ES-I3 (cell line): Measurements from ENCODE around the gene WDR54.
"Not testable (repeated sequence)": the region's sequence is repeated elsewhere in the genome, so short reads cannot be mapped to it uniquely, and the experiment has no call there.

Experiments
- H3K36me3 ChIP-seq: 2 replicates; pipeline ENCODE4 v1.6.1; 2013; ENCODE audit warnings: mild to moderate bottlenecking, low read length, control low read depth, moderate library complexity; ENCODE audit not compliant: insufficient read depth
- H3K4me1 ChIP-seq: 2 replicates; pipeline ENCODE4 v1.6.1; 2013; ENCODE audit warnings: mild to moderate bottlenecking, control low read depth, low read length; ENCODE audit not compliant: insufficient read depth
- H3K9ac ChIP-seq: 2 replicates; pipeline ENCODE4 v1.6.1; 2013; ENCODE audit warnings: low read depth, mild to moderate bottlenecking, low read length, moderate library complexity
- H3K9me3 ChIP-seq: 2 replicates; pipeline ENCODE4 v1.6.1; 2013; ENCODE audit warnings: mild to moderate bottlenecking, low read length, moderate library complexity; ENCODE audit not compliant: control insufficient read depth, insufficient read depth

The WDR54 gene

DNA sequence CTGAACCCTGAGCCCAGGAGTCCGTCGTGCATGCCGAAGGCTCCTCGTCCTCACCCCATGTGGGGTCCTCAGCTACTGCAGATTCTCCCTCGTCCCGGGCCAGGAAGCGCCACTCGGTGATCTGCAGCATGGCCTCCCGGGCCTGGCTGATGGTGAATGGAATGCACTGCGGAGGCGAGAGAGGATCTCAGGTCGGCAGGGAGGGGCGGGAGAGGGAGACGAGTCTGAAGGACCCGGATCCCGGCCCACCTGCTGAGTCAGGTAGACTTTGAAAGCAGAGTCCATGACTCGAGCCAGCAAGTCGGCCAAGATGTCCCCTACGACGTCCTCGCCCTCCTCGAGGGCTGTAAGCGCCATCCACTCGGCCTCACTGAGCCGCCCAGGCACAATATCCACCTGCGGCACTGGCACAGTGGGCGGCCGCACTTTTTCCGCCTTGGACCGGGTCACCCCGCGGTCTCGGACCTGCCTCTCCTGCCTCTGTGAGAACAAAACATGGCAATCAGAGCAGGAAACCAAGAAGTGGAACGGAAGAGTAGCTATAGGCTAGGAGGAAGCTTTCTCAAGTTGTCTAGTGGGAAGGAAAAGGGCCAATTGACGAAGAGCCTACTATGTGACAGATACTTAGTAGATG, 5.7 kb upstream of the WDR54 start:
- Histone ChIP-seq H3K36me3 (no peaks in the 10 kb centered on the region), H3K4me1 (peaks cover 4% of the 10 kb centered on the region; the same call in 1 of the 2 replicates), H3K9ac (peak overlapping the region; percentile 58; the same call in 1 of the 2 replicates), H3K9me3 (no peaks in the 10 kb centered on the region)

DNA sequence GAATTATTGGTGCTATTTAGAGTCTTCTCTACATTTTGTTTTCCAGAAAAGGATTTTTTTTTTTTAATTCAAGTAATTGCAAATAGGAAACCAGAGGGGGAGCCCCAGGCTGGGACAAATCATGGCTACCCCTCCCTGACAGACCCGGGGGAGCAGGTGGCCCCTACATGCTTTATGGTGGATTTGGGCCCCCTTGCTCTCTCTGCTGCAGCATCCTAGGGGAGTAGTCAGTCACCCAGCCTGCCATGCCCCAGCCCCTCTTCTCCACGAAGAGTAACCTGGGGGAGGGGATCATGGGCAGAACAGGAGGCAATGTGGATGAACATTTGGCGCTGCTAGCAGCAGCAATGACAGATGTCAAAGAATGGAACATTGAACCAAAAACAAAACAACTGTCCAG, 4.8 kb upstream of the WDR54 start:
- Histone ChIP-seq H3K4me1 (peaks cover 4% of the 10 kb centered on the region; the same call in 1 of the 2 replicates), H3K9ac (no peak overlapping the region), H3K36me3 (no peaks in the 10 kb centered on the region), H3K9me3 (no peaks in the 10 kb centered on the region)

DNA sequence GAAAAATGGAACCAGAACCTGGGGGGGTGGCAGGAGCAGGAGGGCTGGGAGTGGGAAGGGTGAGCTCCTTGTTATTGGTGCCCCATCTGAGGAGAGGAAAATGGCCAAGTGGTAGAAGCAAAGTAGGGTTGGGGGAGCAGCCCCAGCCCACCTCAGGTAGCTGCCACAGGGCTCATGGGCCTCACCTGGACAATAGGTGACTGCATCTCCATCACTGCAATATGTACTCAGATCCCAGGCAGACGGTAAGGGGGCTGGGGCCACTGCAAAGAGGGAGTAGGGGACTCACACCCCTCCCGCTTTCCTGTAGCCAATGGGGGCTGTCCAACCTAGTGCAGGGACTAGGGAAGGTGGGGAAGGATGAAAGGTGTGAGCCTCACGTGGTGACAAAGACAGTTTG, 4.3 kb upstream of the WDR54 start:
- H3K4me1 ChIP-seq, result peaks cover 4% of the 10 kb centered on the region; the same call in 1 of the 2 replicates
- H3K9me3 ChIP-seq, result no peaks in the 10 kb centered on the region
- H3K36me3 ChIP-seq, result no peaks in the 10 kb centered on the region
- no peak overlapping the region for H3K9ac ChIP-seq

DNA sequence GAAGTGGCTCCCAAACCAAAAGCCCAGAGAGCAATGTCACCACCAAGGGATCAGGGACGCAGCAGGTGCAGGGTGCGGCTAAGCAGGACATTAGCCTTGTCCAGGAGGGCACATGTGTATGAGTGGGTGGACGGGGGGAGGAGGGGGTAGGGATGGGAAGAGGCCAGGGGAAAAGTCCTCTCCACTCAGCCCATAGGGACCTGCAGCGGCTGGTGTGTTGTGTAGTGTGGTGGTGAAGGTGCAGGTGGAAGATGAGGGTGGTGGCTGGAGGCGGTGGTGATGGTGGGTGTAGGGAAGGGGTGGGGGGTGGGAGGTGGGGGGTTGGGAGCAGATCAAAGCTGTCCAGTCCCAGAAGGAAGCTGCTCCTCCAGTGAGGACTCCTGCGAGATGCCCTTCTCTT, 3.8 kb upstream of the WDR54 start:
- H3K36me3 ChIP-seq, result no peaks in the 10 kb centered on the region
- H3K9me3 ChIP-seq, result no peaks in the 10 kb centered on the region
- H3K4me1 ChIP-seq, result peaks cover 4% of the 10 kb centered on the region; the same call in 1 of the 2 replicates
- no peak overlapping the region for H3K9ac ChIP-seq

DNA sequence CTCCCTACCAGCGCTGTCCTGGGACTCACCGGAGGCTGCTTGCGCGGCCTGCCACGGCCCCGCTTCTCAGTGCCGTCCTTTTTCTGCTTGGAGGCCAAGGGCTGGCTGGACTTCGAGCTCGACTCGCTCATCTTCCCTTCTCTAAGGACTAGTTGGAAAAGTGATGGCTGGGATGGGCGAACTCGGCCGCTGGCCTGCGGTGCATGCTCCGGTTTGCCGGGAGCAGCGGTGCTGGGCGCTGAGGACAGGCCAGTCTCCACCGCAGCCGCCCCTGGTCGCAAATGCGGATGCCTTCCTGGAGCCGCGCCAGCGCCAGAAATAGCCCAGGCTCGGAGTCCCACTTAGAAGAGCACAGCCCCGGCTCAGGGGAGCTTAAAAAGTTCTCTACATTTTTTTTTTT, 3.2 kb upstream of the WDR54 start:
- Histone ChIP-seq H3K9ac (no peak overlapping the region), H3K36me3 (no peaks in the 10 kb centered on the region), H3K4me1 (peaks cover 4% of the 10 kb centered on the region; the same call in 1 of the 2 replicates), H3K9me3 (no peaks in the 10 kb centered on the region)

DNA sequence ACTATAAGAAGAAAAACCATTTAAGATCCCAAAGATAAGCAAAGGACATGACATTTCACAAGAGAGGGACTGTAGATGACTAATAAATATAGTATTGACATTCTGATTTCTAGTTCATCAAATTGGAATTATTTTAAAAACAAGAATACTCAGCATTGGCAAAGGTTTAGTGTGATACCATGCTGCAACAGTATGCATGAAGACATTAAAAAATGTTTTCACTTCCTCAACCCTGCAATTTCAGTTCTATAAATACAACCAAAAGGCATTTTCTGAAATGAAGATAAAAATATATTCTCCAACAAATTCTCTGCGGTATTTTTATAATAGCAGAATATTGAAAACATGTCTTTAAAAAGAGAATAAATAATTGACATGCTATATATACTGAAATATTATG, 2.2 kb upstream of the WDR54 start:
- no peaks in the 10 kb centered on the region for H3K36me3 ChIP-seq
- H3K9ac ChIP-seq, result no peak overlapping the region
- no peaks in the 10 kb centered on the region; the same call in 1 of the 2 replicates for H3K4me1 ChIP-seq

DNA sequence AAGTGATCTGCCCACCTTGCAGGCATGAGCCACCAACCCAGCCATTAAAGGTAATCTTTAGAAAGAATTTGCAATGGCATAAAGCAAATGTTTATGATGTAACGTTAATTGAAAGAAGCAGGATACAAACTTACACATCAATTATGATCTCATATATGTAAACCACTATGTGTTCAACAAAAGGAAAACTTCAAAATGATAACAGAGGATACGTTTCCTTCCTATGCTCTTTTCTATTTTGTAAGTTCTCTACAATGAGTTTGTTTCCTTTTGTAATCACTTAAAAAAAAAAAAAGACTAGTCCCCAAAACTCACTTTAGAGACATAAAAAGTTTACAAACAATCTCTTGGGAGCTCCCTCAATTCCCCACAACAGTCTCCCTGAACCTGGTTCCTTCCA, 1.5 kb upstream of the WDR54 start:
- Histone ChIP-seq H3K9me3 (no peaks in the 10 kb centered on the region), H3K9ac (no peak overlapping the region), H3K36me3 (no peaks in the 10 kb centered on the region), H3K4me1 (no peaks in the 10 kb centered on the region; the same call in 1 of the 2 replicates)

More for the DNA sequence above, 2.2 kb upstream of the WDR54 start:
- H3K9me3 ChIP-seq, result no peaks in the 10 kb centered on the region

DNA sequence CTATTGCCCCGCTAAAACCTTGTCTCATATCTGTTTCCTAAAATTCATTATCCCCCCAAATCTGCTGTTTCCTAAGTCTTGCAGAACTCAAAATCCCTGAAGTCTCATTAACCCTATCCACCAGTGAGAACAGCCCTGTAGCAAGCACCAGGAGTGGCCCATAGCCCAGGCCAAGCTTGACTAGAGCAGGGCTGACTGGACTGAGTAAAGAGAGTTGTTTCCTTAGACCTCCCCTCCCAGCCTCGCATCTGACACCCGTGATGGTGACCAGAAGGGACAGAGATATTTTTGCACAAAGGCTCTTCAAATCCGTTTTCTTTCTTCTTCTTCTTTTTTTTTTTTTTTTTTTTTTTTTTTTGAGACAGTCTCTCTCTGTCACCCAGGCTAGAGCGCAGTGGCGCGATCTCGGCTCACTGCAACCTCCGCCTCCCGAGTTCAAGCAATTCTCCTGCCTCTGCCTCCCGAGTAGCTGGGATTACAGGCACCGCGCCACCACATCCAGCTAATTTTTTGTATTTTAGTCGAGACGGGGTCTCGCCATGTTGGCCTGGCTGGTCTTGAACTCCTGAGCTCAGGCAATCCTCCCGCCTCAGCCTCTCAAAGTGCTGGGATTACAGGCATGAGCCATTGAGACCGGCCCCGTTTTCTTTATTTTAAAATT, 957 bp upstream of the WDR54 start:
- H3K36me3 ChIP-seq, H3K9me3 ChIP-seq, H3K4me1 ChIP-seq: not testable (repeated sequence)
- H3K9ac ChIP-seq, result peak overlapping the region; percentile 86; the same call in 1 of the 2 replicates

DNA sequence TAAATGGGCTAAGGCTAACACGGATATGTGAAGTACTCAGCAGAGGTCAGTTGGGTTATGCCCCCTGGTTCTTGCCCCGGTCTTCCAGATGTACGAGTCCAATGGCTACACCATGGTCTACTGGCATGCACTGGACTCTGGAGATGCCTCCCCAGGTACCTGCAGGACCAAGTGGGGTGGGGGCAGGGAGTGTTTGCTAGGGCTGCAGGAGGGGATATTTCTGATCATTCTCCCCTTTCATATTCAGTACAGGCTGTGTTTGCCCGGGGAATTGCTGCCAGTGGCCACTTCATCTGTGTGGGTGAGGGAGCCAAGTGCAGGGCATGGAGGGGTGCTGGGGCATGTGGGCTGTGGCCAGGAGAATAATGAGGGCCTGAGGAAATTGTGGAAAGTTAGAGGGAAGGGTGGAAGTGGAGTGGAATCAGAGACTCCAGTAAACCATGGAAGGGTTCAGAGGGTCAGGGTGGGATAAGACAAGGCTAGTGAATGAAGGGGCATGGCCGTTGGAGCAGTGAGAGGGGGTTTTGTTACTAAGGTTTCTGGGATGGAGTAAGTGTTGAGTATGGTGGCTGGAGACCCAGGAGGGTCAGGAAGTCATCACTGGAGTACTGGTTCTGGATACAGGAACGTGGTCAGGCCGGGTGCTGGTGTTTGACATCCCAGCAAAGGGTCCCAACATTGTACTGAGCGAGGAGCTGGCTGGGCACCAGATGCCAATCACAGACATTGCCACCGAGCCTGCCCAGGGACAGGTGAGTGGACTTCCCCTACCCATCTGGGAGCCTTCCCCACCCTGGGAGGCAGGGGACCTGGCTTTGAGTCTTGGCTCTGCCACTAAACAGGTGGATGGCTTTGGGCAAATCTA, 1.9 kb downstream of the WDR54 start:
- 0 out of 2 replicates have a peak, but pooled peaks cover 3% of the 10 kb centered on the region for H3K4me1 ChIP-seq
- H3K9me3 ChIP-seq, result no peaks in the 10 kb centered on the region
- H3K36me3 ChIP-seq, result peaks cover 8% of the 10 kb centered on the region
- H3K9ac ChIP-seq, result no peak overlapping the region

DNA sequence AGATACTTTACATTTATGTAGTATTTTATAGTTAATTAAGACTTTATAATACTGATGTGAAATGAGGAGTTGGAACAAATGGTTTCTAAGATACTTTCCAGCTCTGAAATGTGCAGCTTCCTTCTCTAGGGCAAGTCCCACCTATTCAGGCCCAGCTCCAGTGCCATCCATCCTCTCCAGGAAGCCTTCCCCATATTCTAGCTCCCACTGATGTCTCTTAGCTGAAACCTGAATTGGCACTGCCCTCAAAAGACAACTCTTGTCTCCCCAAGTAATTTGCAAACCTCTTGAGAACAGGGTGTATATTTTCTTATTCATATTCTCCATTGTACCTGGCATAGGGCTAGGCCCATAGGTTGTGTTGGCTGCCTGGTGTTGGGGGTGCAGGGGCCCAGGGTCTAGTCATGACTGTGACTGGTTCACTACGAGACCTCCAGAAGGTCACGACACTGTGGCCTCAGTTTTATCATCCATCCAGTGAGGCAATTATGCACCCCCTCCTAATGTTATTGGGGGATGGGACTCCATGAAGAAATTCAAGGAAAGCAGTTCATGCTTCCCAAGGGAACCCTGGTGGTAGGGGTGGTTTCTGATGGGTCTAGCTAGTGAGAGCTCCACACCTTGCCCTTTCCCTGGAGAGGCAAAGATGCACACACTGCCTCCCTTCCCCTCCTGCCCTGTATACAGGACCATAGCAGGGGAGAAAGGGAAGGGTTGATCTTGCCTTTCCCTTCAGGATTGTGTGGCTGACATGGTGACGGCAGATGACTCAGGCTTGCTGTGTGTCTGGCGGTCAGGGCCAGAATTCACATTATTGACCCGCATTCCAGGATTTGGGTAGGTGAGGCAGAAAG, 2.8 kb downstream of the WDR54 start:
- H3K36me3 ChIP-seq, result peaks cover 10% of the 10 kb centered on the region

DNA sequence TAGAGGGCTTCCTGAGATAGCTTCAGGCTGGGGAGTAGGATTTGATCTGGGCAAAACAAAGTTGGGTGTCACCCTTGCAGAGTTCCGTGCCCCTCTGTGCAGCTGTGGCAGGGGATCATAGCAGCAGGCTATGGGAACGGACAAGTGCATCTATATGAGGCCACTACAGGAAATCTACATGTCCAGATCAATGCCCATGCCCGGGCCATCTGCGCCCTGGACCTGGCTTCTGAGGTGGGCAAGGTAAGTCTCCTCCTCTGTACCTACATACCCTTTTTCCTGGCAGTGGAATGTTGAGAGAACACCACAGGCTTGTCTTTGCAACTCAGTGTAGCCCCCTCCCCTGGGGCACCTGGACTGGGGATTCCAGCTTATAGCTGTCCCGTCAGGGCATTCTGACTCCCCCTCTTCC, 3.5 kb downstream of the WDR54 start:
- Histone ChIP-seq H3K9ac (no peak overlapping the region), H3K9me3 (no peaks in the 10 kb centered on the region), H3K36me3 (peaks cover 10% of the 10 kb centered on the region), H3K4me1 (0 out of 2 replicates have a peak, but pooled peaks cover 3% of the 10 kb centered on the region)

More for the DNA sequence above, 2.8 kb downstream of the WDR54 start:
- no peaks in the 10 kb centered on the region for H3K9me3 ChIP-seq
- H3K9ac ChIP-seq, result no peak overlapping the region
- 0 out of 2 replicates have a peak, but pooled peaks cover 3% of the 10 kb centered on the region for H3K4me1 ChIP-seq

DNA sequence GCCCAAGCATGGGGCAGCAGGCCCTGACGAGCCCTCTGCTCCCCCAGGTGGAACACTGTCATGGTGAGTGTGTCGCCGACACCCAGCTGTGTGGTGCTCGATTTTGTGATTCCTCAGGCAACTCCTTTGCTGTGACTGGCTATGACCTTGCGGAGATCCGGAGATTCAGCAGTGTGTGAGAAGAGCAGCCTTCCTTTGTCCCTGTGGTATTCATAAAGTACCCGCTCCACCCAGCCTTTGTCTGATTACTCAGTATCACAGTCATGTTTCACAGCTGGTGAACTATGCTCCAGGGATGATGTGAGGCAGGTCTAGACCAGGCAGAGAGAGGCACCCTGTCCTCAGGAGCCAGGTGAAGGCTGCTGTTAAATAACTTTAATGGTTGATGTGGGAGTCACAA, 4.0 kb downstream of the WDR54 start:
- no peaks in the 10 kb centered on the region for H3K9me3 ChIP-seq
- H3K36me3 ChIP-seq, result peaks cover 10% of the 10 kb centered on the region
- no peak overlapping the region for H3K9ac ChIP-seq
- 0 out of 2 replicates have a peak, but pooled peaks cover 3% of the 10 kb centered on the region for H3K4me1 ChIP-seq

DNA sequence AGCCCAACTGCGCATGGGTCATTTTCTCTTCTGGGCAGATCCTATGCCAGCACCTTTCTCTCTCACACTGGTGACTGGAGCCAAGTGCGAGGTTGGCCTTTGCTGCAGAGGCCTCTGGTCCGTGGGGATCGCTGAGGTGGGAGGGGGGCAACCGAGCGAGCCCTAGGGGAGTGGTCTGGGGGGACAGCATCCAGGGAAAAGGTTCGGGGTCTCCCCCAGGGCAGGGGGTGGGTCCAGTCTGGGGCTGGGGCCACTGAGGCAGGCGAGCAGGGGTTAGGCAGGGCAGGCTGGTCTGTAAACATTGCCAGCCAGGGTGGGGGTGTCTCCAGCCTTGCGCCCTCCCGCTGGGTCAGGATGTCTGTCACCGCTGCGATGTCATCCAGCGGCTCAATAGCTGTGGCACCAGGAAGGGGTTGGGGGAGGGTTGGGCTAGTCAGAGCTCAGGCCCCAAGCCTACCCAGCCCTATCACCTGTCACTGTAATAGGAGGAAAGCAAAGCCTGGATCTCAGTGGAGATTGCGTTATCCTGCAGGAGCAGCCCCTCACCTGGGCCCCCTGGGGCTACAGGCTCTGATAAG, 4.7 kb downstream of the WDR54 start:
- peaks cover 12% of the 10 kb centered on the region for H3K36me3 ChIP-seq
- no peak overlapping the region for H3K9ac ChIP-seq
- 0 out of 2 replicates have a peak, but pooled peaks cover 3% of the 10 kb centered on the region for H3K4me1 ChIP-seq

More for the DNA sequence above, 4.7 kb downstream of the WDR54 start:
- no peaks in the 10 kb centered on the region for H3K9me3 ChIP-seq
